SIG-M5 treated with dmso at 0.1 percent for 504 hours (cell line): Measurements from ENCODE around the gene RAB6D.
A peak's percentile ranks its signal among the peaks of the same experiment; 100 is the strongest.
"Not testable (repeated sequence)": the region's sequence is repeated elsewhere in the genome, so short reads cannot be mapped to it uniquely, and the experiment has no call there.

ENCODE experiments used
- DNase-seq: peaks from one replicate; lab custom pipeline; 2025; ENCODE audit not compliant: unreplicated experiment; lab: John Stamatoyannopoulos, UW

Gene RAB6D

GRCh38 chr2:131363703-131364186, at the start of gene RAB6D:
Gene RAB6D, minus strand, starts transcription at chr2:131364168. Its CDS starts 448 bp downstream, at chr2:131363720.
- not testable (repeated sequence) for DNase-seq

GRCh38 chr2:131413148-131413747, 49.3 kb upstream of the RAB6D start:
- peak; percentile 72 for DNase-seq

GRCh38 chr2:131410173-131410572, 46.2 kb upstream of the RAB6D start:
- DNase-seq = no peak

DNA sequence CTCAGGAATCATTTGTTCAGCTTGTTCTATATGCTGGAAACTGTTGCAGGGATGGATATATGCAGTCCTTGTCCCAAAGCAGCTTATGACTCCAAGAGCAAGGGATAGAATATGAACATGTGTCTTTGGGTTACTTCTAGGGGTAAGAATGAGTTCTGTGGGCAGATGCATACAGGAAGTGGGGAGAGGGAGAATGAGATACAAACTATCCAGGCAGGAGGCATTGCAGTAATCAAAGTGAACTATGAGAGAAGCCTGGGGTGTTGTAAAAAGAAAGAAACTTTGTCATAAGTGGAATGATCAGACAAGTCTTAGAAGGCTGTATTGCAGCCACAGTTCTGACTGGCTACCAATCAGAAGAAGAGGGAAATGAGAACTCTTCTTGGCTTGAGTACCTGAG, 44.8 kb upstream of the RAB6D start:
- no peak for DNase-seq

DNA sequence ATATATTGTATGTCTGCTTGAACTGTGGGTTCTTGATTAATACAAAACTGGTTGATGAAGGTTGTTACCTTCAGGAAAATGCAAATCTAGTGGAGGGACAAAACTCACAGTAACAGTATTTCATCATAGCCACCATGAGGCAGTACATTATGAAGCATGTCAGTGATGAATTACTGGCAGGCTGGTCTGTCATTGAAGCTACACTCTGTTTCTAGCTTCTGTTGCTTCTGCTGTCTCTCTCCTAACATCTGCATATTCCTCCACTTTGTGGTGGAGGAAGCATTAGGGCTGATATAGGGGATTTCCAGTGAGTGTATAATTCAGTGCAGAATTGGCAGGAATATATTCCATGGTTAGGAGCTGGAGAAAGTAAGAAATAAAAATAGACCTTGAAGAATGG, 44.2 kb upstream of the RAB6D start:
- DNase-seq = no peak

DNA sequence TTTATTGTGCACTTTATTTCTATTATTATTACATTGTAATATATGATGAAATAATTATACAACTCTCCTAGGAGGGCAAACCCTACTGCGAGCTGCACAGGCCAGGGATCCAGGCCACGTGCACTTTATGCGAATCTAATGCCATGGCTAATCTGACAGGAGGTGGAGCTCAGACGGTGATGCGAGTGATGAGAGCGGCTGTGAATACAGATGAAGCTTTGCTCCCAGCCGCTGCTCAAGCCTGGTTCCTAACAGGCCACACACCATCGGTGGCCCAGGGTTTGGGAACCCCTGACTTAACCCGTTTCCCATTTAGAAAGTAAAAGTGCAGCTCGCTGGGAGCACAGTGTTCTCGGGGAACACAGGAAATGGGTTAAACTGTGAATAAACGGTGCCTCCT, 40.8 kb upstream of the RAB6D start:
- no peak for DNase-seq

- DNase-seq = no peak
Measured at GRCh38 chr2:131402320-131403039, 38.5 kb upstream of the RAB6D start.

- no peak for DNase-seq
Measured at GRCh38 chr2:131400849-131401248, 36.9 kb upstream of the RAB6D start.

DNA sequence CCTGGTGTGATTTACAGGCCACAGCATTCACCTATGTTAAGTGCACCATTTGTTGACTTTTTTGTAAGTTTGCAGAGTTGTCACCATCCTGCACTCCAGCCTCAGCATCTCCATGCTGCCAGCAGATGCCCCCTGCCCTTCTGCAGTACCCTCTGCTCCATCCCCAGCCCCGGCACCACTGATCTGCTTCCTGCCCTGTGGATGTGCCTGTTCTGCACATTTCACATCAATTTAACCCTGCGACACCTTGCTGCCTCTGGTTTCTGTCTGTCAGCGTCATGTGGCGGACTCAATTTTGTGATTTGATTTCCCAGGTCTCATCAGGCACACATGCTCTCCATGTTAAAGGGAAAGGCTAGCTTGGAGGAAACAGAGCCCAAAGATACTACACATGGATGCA, 36.5 kb upstream of the RAB6D start:
- not testable (repeated sequence) for DNase-seq

- not testable (repeated sequence) for DNase-seq
Measured at GRCh38 chr2:131396209-131396608, 32.2 kb upstream of the RAB6D start.

DNA sequence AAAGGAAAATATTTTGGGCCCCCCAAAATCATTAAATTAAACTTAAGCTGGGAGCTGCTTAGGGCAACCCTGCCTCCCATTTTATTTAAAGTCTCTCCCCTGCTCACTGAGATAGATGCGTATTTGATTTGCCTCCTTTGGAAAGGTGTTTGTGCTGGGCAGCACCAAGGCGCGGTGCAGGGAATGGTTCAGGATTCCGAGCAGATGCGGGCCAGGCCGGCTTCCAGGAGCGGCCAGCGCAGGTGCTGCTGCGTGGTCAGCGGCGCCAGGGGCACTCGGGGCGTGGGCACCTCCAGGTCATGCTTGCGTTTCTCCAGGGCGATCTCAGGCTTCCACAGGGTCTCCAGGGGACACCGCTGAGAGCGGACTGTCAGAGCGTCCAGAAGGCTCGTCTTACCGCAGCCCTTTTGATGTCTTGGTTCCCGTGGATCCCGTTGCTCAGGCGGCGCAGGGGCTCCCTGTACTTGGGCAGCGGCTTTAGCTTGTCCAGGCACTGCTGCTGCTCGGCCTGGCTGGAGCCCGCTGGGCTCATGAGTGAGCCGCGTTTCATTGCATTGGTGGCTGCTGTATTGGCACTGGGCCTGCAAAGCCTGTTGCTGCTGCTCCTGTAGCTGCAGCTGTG, 31.2 kb upstream of the RAB6D start:
- not testable (repeated sequence) for DNase-seq

DNA sequence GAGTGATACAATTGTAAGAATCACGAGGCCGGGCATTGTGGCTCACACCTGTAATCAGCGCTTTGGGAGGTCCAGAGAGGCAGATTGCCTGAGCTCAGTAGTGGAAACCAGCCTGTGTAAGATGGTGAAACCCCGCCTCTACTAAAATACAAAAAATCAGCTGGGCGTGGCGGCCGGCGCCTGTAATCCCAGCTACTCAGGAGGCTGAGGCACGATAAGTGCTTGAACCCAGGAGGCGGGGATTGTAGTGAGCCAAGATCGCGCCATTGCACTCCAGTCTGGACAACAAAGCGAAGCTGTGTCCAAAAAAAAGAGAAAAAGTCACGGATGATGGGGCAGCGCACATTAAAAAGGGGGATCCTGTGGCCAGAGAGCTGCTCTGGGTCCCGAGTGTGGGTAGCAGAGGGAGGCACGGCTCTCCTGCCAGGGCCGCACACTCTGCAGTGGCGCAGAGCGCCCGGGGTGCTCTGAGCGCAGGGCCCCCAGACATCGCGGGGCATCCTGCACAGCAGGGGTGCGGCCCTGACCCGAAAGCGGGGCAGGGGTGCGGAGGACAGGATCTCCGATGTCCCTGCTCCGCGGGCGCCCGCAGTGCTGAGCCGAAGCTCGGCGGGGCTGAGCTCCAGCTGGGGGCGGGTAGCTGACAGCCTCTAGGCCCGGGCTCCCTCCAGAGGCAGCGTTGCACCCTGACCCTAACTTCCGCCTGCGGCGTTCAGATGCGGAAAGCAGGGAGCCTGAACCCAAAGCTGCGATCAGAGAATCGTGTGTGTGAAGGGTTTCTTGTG, 30.4 kb upstream of the RAB6D start:
- no peak for DNase-seq

GRCh38 chr2:131391953-131392352, 28.0 kb upstream of the RAB6D start:
- not testable (repeated sequence) for DNase-seq

DNA sequence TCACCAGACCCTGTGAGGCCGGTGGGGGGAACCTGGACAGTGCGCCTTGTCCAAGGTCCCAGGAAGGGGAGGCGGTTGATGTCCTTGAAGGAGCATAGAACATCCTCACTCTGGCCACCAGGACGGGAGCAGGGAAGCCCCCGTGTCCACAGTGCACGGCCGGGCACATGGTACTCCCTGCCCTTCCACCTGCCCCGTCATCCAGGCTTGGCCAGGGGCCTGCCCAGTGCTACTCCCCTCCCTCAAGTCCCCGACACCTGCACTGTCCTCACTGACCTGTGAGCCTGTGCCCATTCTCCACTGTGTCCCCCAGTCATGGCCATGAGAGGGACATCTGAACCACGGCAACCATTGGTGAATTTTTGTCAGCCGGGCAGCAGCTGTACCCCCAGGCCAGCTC, 27.5 kb upstream of the RAB6D start:
- not testable (repeated sequence) for DNase-seq

- not testable (repeated sequence) for DNase-seq
Measured at GRCh38 chr2:131390495-131391130, 26.6 kb upstream of the RAB6D start.

GRCh38 chr2:131389657-131390056, 25.7 kb upstream of the RAB6D start:
- no peak for DNase-seq

DNA sequence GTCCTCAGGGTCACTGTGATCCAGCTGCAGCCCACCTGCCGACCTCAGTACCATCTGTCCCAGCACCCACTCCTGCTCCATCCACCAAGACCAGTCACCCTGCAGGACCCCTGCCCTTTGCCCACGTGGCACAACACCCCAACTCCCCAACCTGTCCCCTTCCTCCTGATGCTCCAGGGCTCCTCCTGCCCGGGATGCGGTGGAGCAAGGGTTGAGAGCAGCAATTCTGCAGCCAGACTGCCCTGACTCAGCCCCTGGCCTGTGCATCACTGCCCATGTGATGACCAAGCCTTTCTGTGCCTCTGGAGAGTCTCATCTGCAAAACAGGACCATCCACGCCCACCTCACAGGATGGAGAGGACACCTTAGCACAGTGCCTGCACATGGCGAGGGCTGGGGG, 24.9 kb upstream of the RAB6D start:
- not testable (repeated sequence) for DNase-seq

GRCh38 chr2:131373111-131373510, 9.1 kb upstream of the RAB6D start:
- DNase-seq = not testable (repeated sequence)

DNA sequence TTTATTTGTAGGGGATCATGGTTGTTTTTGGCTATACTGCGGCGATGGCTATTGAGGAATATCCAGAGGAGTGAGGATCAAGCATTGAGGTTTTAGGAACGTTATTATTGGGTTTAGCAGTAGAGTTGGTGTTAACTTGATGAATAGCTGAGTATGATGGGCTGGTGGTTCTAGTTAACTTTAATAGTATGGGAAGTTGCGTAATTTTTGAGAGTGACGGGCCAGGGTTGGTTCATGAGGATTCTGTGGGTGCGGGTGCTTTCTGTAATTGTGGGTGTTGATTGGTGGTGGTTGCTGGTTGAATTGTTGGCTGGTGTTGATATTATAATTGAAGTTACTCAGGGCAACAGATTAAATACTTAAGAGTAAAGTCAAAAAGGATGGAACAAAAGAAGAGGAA, 6.0 kb upstream of the RAB6D start:
- DNase-seq = no peak

DNA sequence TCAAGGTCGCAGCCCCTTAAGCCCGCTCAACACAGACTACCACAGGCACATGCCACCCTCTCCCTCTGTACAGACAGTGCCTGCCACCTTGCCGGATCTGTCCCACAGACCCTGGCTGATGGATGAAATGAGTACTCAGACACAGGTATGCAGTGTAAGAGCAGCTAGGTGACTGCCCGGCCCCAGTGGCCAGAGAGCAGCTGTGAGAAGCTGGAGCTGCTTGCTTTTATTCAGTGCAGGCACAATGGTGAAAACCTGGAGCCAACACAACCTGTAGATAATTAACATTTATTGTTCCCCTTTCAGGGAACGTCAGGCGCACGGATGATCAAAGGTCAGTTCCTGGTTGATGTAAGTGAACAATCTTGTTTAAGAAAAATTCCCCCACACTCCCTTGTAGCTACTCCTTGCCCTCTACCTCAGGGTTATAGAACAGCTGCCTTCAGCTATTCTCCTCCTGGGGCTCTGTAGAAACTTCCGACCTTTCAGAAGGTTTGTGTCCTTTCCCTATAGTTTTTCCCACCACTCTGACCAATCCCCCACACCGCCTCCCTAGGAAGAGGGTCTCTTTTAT, 4.6 kb upstream of the RAB6D start:
- DNase-seq = not testable (repeated sequence)
